Activated naive CD8-positive, alpha-beta T cell treated with anti-CD3 and anti-CD28 coated beads, Interleukin-2, amount 50 U/mL, for 16 hours (primary cell): ENCODE measurements around the gene TESMIN.

Experiments
- DNase-seq: peaks from one replicate; pipeline ENCODE4 v3.0.0-alpha.2; 2020; ENCODE audit warnings: low read depth, low spot score

Gene TESMIN, protein sequence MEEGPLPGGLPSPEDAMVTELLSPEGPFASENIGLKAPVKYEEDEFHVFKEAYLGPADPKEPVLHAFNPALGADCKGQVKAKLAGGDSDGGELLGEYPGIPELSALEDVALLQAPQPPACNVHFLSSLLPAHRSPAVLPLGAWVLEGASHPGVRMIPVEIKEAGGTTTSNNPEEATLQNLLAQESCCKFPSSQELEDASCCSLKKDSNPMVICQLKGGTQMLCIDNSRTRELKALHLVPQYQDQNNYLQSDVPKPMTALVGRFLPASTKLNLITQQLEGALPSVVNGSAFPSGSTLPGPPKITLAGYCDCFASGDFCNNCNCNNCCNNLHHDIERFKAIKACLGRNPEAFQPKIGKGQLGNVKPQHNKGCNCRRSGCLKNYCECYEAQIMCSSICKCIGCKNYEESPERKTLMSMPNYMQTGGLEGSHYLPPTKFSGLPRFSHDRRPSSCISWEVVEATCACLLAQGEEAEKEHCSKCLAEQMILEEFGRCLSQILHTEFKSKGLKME

DNA sequence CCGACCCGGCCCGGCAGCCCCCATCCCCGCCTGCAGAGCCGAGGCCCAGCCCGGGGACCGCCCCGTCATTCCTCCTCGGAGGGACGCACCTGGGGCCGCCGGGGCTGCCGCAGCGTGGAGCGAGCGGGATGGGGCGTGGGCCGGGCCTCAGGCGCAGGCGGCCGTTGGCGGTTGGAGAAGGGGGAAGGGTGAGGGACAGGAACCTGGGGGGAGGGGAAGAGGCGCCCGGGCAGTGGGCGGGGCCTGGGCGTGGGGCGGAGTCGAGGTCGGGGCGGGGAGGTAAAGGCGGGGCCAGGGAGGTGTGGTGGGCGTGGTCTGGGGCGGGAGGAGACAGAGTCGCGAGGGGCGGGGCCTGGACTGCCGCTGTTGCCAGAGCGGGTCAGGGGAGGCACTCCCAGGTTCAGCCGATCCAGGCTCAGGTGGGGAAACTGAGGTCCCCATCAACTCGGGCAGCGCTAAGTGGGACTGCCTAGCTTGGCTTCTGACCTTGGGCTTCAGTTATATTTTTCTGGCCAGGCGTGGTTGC, at the start of gene TESMIN:
Gene TESMIN, minus strand, starts transcription at position 190 of the 526 bp plus-strand sequence. CDS start 860 bp downstream, outside the sequence.
- peak; percentile 79 for DNase-seq

DNA sequence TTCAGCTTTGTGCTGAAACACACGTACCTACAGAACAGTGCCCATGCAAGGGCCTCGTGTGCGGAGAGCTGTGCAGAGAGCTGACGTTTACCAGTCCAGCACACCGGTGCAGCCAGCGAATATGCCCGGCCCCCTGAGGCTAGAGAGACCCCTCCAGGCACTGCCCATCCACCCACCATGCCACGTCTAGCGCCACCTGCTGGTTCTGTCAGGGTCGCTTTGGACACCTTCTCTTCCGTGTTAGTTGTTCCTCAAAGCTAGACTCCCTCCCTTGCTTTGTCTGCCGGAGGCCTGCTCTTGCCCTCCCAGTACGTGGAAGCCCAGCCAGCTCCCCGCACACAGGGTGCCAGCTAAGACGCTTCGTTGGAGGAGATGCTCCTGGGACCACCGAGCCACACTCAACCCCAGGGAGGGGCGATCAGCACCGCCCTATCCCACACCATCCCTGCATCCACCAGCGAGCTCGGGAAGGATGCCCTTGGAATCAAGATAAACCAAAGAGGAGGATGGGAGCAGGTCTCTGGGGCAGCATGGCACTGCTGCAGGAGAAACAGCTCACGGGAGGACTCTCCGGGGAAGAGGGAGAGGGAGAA, 47.0 kb upstream of the TESMIN start:
- DNase-seq: no peak

DNA sequence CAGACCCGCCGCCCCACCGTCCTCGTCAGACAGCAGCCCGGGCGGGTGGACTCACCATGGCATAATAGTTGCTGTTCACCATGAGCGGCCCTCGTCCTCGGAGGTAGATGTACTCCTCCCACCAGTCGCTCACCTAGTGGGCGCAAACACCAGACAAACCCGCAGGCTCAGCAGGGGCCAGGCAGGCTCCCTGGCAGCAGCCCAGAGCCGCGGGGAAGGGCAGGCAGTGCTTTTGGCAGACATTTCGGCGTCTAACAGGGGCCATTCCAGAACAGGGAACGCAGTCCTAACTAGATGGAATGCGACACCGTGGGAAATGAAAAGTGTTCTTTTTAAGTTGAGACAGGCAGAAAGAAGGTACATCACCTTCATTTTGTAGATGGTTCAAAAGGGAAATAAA, 45.5 kb upstream of the TESMIN start:
- DNase-seq: no peak

DNA sequence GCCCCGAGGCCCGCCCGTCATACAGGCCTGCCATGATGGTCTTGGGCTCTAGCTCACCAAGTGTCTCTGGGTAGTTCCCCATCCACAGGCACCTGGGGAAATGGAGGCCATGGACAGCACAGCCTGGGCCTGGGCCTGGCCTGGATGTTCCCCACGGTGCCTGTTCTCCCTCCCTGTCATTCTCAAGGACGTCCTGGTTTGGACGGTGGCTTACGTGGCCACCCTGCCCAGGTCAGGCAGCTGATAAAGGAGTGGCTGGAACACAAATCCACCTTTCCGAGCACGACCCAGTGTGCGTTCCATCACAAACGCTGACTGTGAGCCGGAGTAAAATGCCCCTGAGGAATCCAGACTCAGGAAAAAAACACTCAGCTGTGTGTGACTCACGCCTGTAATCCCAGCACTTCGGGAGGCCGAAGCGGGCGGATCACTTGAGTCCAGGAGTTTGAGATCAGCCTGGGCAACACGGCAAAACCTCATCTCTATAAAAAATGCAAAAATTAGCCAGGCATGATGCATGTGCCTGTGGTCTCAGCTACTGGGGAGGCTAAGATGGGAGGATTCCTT, 41.2 kb upstream of the TESMIN start:
- DNase-seq: no peak

DNA sequence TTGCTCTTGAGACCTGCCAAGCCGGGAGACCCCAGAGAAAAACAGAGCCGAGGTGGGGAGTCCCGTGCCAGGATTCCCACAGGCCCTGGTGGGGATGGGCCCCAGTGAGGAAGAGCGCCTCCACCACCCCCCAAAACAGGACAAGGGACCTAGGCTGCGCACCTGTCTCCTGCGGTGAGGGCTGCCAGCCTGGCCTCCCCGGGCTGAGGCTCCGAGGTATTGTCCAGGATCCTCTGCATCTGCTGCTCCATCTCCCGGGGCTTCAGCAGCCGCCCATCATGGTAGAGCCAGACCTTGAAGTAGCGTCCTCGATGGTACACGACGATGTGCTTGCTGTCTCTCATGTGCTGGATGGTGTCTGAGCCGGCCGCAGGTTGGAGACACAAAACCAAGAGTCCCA, 33.3 kb upstream of the TESMIN start:
- no peak for DNase-seq

DNA sequence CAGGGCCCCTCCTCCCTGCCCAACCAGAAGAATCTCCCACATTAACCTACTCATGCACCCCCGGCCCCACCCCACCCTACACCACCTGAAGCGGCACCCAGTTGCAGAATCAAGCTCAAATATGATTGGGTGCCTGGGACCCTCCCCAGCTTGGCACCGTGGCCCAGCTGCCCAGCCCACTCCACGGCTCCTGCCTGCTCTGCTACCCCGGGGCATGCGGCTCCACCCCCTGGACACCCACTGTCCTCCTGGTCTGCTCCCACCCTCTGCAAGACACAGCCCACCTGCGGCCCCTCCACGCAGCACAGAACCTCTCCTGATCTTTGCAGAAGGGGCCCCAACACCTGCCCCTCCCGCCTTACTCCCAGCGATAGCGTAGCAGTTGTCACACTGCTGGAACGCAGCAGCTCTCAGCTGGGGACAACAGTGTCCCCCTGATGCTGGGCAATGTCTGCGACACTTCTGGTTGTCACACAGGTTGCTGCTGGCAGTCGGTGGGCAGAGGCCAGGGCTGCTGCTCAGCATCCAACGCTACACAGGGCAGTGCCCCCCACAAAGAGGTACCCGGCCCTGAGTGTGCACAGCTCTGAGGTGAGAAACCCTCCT, 32.0 kb upstream of the TESMIN start:
- DNase-seq: no peak

DNA sequence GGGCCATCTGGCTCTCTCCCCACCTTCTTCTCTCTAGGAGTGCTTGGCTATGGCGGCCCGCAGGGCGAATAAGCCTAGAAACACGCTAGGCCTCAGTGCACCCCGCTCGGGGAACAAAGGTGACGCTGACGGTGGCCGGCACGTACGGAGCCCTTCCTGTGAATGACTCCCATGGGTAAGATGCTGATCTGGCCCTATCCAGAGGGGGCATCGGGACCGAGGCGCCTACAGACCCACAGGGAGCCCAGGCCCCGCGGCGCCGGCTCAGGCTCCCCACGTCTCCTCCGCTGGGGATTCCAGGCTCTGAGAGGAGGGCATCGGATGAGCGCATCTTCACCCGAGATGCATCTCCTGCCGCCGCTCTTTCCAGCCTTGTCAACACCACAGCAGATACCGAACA, 31.4 kb upstream of the TESMIN start:
- no peak for DNase-seq

DNA sequence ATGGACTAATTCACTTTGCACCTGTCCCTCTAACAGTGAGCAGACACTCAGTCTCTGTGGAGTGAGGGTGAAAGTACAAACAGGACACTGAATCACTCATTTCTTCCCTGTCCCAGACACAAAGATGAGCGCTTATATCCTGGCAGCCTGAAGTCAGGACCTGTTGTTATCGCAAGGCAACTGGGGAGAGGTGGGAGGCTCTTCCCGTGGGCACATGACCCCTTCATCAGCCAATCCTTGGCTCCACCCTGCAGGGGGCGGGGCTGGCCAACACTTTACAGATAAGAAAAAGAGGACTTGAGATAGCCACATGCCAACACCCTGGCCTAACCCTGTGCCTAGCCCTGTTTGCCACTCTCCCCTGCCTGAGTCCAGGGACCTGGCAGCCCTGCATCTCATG, 29.5 kb upstream of the TESMIN start:
- DNase-seq: no peak

DNA sequence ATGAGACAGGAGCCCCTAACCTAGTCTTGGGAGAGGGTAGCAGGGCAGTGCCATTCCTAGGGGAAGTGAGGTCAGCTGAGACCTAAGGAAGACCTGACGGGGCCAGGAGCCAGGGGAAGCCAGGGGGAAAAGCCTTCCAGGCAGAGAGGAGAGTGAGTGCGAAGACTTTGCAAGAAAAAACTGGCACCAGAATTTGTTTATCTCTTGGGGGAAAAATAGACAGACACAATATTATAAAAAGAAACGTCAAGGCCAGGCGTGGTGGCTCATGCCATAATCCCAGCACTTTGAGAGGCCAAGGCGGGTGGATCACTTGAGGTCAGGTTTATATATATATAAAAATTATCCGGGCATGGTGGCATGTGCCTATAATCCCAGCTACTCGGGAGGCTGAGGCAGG, 26.9 kb upstream of the TESMIN start:
- DNase-seq: no peak

DNA sequence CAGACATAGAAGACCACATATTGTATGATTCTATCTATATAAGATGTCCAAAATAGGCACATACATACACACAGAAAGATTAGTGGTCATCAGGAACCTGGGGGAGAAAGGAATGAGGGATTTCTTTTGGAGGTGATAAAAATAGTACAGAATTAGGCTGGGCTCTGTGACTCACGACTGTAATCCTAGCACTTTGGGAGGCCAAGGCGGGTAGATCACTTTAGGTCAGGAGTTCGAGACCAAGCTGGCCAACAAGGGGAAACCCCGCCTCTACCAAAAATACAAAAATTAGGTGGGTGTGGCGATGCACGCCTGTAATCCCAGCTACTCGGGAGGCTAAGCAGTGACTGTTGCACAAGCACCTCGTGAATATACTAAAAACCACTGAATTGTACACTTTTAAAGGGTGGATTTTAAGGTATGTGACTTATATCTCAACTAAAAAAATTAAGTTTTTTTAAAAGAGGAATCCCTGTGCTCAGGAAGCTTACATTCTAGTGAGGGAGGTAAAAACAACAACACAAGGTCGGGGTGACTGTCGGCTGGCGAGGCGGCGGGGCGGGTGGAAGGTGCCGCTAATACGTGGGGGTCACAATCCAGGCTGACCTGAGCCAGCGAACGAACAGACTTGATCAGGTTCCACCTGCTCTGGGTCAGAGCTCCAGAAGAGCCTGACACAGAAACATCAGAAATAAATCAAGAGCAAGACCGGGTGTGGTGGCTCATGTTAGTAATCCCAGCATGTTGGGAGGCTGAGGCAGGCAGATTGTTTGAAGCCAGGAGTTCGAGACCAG, 25.3 kb upstream of the TESMIN start:
- DNase-seq: no peak

DNA sequence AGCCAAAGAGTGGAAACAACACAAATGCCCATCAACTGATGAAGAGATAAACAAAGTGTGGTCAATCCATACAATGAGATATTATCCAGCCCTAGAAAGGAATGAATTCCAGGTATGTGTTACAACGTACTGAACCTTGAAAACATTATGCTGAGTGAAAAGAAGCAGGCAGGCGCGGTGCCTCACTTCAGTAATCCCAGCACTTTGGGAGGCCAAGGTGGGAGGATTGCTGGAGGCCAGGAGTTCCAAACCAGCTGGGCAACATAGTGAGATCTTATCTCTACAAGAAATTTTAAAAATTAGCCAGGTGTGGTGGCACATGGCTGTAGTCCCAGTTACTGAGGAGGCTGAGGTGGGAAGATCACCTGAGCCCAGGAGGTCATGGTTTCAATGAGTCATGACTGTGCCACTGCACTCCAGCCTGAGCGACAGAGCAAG, 24.6 kb upstream of the TESMIN start:
- no peak for DNase-seq

DNA sequence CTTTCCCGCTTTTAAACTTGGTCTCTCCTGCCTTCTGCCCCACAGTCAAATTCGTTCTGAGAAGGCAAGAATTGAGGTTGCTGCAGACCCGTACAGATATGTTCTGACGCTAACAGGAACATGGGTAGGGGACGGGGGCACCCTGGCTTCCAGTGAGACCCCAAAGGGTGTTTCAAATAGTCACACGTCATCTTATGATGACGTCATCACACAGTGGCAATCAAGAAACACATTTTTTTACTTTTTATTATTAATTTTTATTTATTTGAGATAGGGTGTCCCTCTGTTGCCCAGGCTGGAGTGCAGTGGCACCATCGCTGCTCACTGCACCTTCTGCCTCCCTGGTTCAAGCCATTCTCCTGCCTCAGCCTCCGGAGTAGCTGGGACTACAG, 22.9 kb upstream of the TESMIN start:
- DNase-seq: no peak

DNA sequence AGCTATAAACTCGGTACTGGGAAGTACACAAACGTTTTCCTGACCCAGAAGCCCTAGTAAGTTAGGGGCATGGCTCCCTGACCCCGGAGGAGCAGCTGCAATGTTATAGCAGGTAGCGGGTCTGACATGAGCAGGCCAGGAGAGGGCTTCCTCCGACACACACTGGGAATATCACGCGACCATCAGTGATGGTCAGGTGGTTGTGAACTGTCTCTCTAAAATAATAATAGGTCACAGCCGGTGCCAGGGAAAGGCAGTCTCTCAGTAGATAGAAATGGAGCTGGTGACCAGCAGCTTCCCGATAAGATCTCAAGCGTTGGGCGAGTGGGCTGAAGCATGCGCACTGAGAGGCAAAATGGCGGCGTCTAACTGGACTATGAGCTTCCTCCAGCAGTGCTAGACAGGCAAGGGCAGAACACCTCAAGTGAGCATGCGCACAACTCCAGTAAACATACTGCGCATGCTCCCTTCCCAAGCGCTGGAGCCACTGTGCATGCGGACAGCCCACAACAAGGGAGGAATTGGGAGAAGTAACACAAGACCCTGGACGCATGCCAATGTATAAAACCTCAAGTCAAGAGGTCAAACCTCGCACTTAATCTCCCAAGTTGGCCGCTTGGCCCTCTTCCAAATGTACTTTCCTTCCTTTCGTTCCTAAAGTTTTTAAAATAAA, 22.3 kb upstream of the TESMIN start:
- DNase-seq: no peak

DNA sequence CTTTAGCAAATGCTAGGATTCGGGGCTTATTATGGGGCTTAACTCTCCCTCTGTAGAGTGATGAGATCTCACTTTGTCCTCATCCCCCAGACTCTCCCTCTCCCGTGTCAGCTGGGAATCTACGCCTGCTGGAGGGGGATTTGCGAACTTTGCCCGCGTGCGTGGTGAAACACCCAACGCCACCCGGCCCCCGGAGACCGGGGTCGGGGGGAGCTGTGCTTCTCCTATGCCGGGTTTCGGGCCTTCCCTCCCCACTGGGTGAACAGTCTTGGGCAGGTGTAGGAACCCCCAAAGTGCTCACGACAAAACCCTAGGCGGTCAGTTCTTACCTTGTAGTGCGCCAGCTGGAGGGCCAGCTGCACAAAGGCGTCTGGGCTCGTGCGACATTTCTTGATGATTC, 21.6 kb upstream of the TESMIN start:
- no peak for DNase-seq

DNA sequence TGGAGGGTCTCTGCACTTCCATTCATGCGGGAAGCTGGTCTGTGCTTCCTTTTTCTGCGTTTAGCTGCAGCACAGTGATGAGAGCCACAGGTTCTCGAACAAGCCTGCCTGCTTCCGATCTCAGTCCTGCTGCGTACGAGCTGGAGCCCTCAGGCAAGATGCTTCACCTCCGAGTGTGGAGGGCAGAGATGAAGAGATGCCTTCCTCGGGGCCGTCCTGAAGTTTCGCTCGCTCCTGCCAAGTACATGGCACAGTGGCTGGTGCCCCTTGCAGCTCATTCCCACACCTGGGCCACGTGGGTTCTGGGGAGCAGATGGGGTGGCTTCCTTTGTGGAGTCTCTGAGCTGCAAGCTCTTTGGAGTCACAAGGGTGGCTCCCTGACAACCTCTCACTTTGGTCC, 19.5 kb upstream of the TESMIN start:
- no peak for DNase-seq

DNA sequence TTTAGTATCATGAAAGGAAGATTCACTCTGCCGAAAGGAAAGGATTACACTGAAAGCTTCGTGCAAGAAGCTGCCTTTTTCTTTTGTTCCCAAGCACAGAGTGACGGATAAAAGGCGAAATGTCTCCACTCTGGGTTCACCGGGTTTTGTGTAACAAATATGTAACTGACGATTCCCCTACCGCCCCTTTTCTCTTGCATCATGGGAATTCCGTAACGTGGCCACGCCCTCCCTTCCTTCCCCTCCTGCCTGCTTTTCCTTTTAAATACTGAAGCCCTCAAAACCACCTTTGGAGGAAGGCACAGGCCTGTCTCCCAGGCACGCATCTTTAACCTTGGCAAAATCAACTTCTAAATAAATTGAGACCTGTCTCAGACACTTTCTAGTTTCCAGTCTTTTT, 16.4 kb upstream of the TESMIN start:
- DNase-seq: no peak

DNA sequence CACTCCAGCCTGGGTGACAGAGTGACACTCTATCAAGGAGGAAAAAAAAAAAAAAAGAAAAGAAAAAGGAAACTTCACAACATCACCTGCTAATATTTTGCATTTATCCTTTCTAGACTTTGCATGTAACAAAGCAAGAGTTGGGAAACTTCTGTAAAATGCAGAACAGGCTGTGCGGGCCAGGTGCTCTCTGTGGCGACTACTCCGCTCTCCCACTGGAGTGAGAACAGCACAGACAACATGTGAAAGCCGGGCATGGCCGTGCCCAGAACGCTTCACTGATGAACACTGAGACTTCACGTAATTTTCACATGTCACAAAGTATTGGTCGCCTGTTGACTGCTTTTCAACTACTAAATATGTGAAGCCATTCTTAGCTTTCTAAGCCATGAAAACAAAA, 15.5 kb upstream of the TESMIN start:
- DNase-seq: no peak

DNA sequence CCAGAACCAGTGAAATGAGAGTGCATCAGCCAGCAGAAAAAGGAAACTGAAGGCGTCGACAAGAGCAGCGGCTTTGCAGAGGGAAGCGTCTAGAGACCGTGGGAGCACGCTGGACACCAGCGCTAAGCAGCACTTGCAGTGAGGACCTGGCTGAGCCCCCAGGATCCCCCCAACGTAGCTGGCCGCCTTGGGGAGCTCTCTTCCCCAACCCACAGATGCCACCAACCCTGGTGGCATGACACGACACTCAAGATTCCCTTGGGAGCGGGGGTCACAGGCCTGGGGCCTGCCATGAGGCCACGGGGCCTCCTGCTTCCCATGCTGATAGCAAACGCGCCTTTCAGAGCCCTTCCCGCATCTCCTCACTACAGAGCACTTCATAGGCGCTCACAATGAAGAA, 13.4 kb upstream of the TESMIN start:
- DNase-seq: no peak

DNA sequence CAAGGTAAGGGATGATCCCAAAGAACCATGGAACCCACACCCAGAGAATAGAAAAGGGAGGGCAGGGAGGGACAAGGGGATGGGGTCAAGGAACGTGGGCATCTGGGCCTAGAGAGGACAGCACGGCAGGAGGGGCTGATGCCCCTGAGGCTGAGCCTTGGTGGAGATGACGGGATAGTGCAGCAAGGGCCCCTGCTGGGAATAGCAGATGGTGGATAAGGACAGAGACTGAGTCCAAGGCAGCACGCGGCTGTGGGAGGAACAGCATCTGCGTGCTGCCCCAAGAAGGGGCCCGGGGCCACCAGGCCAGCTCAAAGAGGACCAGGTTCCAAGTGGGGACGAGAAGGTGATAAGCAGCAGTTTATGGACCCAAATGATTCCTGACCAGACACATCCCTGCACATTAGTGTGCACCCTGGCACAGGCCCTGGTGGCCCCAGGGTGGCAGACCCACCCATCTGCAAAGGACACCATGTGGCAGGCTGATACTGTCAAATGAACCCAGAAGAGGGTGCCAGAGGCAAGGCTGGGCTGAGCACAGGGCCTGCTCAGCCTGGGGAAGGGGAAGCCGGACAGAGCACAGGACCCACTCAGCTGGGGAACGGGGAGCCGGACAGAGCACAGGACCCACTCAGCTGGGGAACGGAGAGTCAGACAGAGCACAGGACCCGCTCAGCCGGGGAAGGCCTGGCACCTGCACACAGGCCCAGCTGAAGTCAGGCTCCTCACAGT, 12.8 kb upstream of the TESMIN start:
- DNase-seq: no peak

DNA sequence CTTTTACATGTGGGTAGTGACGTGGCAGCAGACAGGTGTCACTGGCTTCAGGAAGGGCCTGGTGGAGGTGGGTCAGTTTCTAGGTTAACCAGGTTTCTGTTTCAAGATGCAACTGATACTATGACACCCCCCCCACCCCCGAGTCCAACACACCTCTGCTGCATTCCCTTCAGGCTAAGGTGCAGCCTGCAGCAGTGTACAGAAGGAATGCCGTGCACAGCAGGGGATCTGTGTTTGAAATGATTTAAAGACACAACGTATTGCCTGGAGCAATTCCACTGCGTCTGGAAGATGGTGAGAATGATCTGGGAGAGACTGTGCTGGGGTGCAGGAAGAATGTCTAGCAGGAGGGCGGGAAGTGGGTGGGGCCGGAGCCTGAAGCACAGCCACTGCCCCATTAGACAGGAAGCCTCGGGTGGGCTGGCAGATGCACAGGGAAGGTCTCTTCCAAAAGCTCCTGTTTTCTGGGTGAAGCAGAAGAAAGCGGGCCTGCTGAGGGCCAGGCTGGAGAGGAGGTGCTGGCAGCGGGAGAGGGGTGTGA, 11.9 kb upstream of the TESMIN start:
- no peak for DNase-seq
